H1 (cell line): ENCODE measurements around the gene COL27A1. TPM values are rescaled to one million over a fixed set of nuclear protein-coding genes. Genes with fewer than 3 reads are reported as not detected.
A peak's percentile ranks its signal among the peaks of the same experiment; 100 is the strongest.

Experiments used
- CTCF ChIA-PET: fragments of 300-600 bp; sonication (Branson Sonifier 250); formaldehyde crosslinking; loops from one replicate; lab custom pipeline; 2021; ENCODE audit not compliant: partially characterized antibody; lab: Charles Lee
- POLR2A ChIA-PET: fragments of 300-600 bp; sonication (Branson Sonifier 250); formaldehyde crosslinking; loops from one replicate; lab custom pipeline; 2021; ENCODE audit warnings: inconsistent platforms; ENCODE audit not compliant: partially characterized antibody; lab: Charles Lee
- DNase-seq, 2 experiments: peaks; one replicate each; pipeline versions ENCODE4 v3.0.0 to v3.0.0-alpha.2; 2010 to 2022; ENCODE audit warnings: low spot score in 2 of 2, low read depth in 1 of 2, mixed read lengths in 1 of 2
- FAIRE-seq: peaks from 2 replicates; lab custom pipeline; 2011; peaks lifted over from hg19 to GRCh38; lab: Jason Lieb, UNC
- H2AFZ ChIP-seq: 2 replicates; pipeline ENCODE4 v1.8.1; 2012; ENCODE audit warnings: low read length, inconsistent platforms
- H2AK5ac ChIP-seq: 2 replicates; pipeline ENCODE4 v1.6.1; 2013; ENCODE audit warnings: low read depth, low read length
- H2BK120ac ChIP-seq: replicated peaks from 2 replicates; pipeline ENCODE3; 2013; ENCODE audit warnings: low read depth, low read length, inconsistent platforms
- H2BK12ac ChIP-seq: 2 replicates; pipeline ENCODE4 v1.6.1; 2013; ENCODE audit warnings: low read depth, low read length
- H2BK15ac ChIP-seq: 2 replicates; pipeline ENCODE4 v1.6.1; 2013; ENCODE audit warnings: low read length
- H2BK20ac ChIP-seq: 2 replicates; pipeline ENCODE4 v1.6.1; 2013; ENCODE audit warnings: low read length
- H2BK5ac ChIP-seq: 2 replicates; pipeline ENCODE4 v1.6.1; 2013; ENCODE audit warnings: low read depth, low read length
- H3K14ac ChIP-seq: 2 replicates; pipeline ENCODE4 v1.6.1; 2013; ENCODE audit warnings: inconsistent platforms; ENCODE audit not compliant: insufficient read length
- H3K18ac ChIP-seq: 2 replicates; pipeline ENCODE4 v1.6.1; 2013; ENCODE audit warnings: low read length; ENCODE audit errors: extremely low read depth
- H3K23ac ChIP-seq: 2 replicates; pipeline ENCODE4 v1.6.1; 2013; ENCODE audit warnings: inconsistent platforms; ENCODE audit not compliant: insufficient read length
- H3K23me2 ChIP-seq: 2 replicates; pipeline ENCODE4 v1.6.1; 2013; ENCODE audit warnings: low read depth, low read length
- H3K27ac ChIP-seq: 2 replicates; pipeline ENCODE4 v1.6.1; 2011; ENCODE audit warnings: low read depth, low read length, inconsistent platforms
- H3K27me3 ChIP-seq, 4 experiments: replicated peaks in 1 of 4; 1 replicate in 1 of 4; 2 replicates in 3 of 4; pipeline versions ENCODE4 v1.6.1 to v1.8.1; 2011 to 2013; ENCODE audit warnings: low read length in 3 of 4, mild to moderate bottlenecking in 3 of 4, inconsistent platforms in 2 of 4, mixed read lengths in 2 of 4, moderate library complexity in 1 of 4; ENCODE audit not compliant: control insufficient read depth in 3 of 4, insufficient read depth in 3 of 4; ENCODE audit errors: extremely low read depth in 1 of 4
- H3K36me3 ChIP-seq, 4 experiments: 2 replicates each; pipeline versions ENCODE4 v1.6.1 to v1.8.1; 2011 to 2013; ENCODE audit warnings: mild to moderate bottlenecking in 4 of 4, low read length in 3 of 4, moderate library complexity in 2 of 4, control low read depth in 1 of 4, inconsistent platforms in 1 of 4; ENCODE audit not compliant: insufficient read depth in 4 of 4, control insufficient read depth in 2 of 4
- H3K4ac ChIP-seq: replicated peaks from 2 replicates; pipeline ENCODE3; 2013; ENCODE audit warnings: low read length, low read depth, mixed read lengths, inconsistent platforms; ENCODE audit not compliant: insufficient read length
- H3K4me1 ChIP-seq, 4 experiments: replicated peaks in 1 of 4; 1 replicate in 1 of 4; 2 replicates in 3 of 4; pipeline versions ENCODE4 v1.6.1 to v1.8.1; 2011 to 2013; ENCODE audit warnings: low read length in 3 of 4, inconsistent platforms in 2 of 4, mixed read lengths in 1 of 4; ENCODE audit not compliant: insufficient read depth in 4 of 4, control insufficient read depth in 3 of 4
- H3K4me2 ChIP-seq, 2 experiments: 2 replicates each; pipeline versions ENCODE4 v1.6.1 to v1.8.1; 2011 to 2013; ENCODE audit warnings: low read depth in 2 of 2, low read length in 2 of 2, control low read depth in 1 of 2, inconsistent platforms in 1 of 2, mild to moderate bottlenecking in 1 of 2; ENCODE audit not compliant: insufficient read depth in 1 of 2
- H3K4me3 ChIP-seq, 4 experiments: fragments of 200-600, 300-600 bp in 1 of 4; sonication (generic), shearing (Covaris generic), sonication (Bioruptor Twin) in 1 of 4; 2 replicates each; pipeline versions ENCODE4 v1.5.1 to v1.8.1; 2011 to 2016; ENCODE audit warnings: low read length in 4 of 4, low read depth in 3 of 4, control low read depth in 2 of 4, inconsistent platforms in 2 of 4, mild to moderate bottlenecking in 2 of 4, mixed read lengths in 1 of 4, moderate library complexity in 1 of 4; ENCODE audit not compliant: insufficient read depth in 2 of 4; ENCODE audit errors: extremely low read depth in 1 of 4
- H3K56ac ChIP-seq: replicated peaks from 2 replicates; pipeline ENCODE3; 2013; ENCODE audit warnings: low read depth, mild to moderate bottlenecking, mixed read lengths, low read length, inconsistent platforms; ENCODE audit not compliant: insufficient read length
- H3K79me1 ChIP-seq: 2 replicates; pipeline ENCODE4 v1.6.1; 2013; ENCODE audit warnings: low read depth, low read length, control low read depth
- H3K79me2 ChIP-seq, 2 experiments: 2 replicates each; pipeline versions ENCODE4 v1.6.1 to v1.8.1; 2012 to 2013; ENCODE audit warnings: low read length in 2 of 2, mild to moderate bottlenecking in 2 of 2, inconsistent platforms in 1 of 2; ENCODE audit not compliant: insufficient read depth in 2 of 2, control insufficient read depth in 1 of 2
- H3K9ac ChIP-seq, 4 experiments: replicated peaks in 1 of 4; 1 replicate in 1 of 4; 2 replicates in 3 of 4; pipeline versions ENCODE4 v1.6.1 to v1.8.1; 2011 to 2013; ENCODE audit warnings: low read depth in 3 of 4, low read length in 3 of 4, control low read depth in 2 of 4, mild to moderate bottlenecking in 2 of 4, moderate library complexity in 2 of 4, inconsistent platforms in 1 of 4; ENCODE audit errors: extremely low read depth in 1 of 4
- H3K9me3 ChIP-seq, 2 experiments: 2 replicates each; pipeline versions ENCODE4 v1.6.1 to v1.8.1; 2012 to 2013; ENCODE audit warnings: mild to moderate bottlenecking in 2 of 2, moderate library complexity in 2 of 2, control low read depth in 1 of 2, inconsistent platforms in 1 of 2, low read depth in 1 of 2, low read length in 1 of 2, mixed read lengths in 1 of 2; ENCODE audit not compliant: insufficient read depth in 2 of 2
- H4K20me1 ChIP-seq, 2 experiments: replicated peaks in 1 of 2; 2 replicates each; pipeline versions ENCODE3 to v1.8.1; 2011 to 2013; ENCODE audit warnings: inconsistent platforms in 2 of 2, low read length in 2 of 2, mild to moderate bottlenecking in 1 of 2; ENCODE audit not compliant: insufficient read depth in 2 of 2, control insufficient read depth in 1 of 2
- H4K5ac ChIP-seq: 2 replicates; pipeline ENCODE4 v1.6.1; 2013; ENCODE audit warnings: low read length, low read depth, mixed read lengths, inconsistent platforms; ENCODE audit not compliant: insufficient read length
- H4K8ac ChIP-seq: 2 replicates; pipeline ENCODE4 v1.8.0; 2013; ENCODE audit warnings: mild to moderate bottlenecking, moderate library complexity, low read length, inconsistent platforms; ENCODE audit not compliant: insufficient read depth; ENCODE audit errors: extremely low read depth
- H4K91ac ChIP-seq: replicated peaks from 2 replicates; pipeline ENCODE3; 2013; ENCODE audit warnings: low read length, mixed read lengths, inconsistent platforms; ENCODE audit not compliant: insufficient read length
- HDAC6 ChIP-seq: IDR thresholded peaks from one replicate; pipeline ENCODE4 v1.7.1; 2012; ENCODE audit warnings: low read depth, mild to moderate bottlenecking, inconsistent platforms, low read length, moderate library complexity
- KDM5A ChIP-seq: fragments of 200-600 bp; IDR thresholded peaks from 2 replicates; pipeline ENCODE4 v1.7.1; 2012; ENCODE audit warnings: mild to moderate bottlenecking, low read length, inconsistent platforms, mixed read lengths
- SP4 ChIP-seq: IDR thresholded peaks from 2 replicates; pipeline ENCODE4 v1.6.1; 2012; ENCODE audit warnings: low read length, inconsistent platforms
- TEAD4 ChIP-seq: IDR thresholded peaks from 2 replicates; pipeline ENCODE4 v1.6.1; 2012; ENCODE audit warnings: low read depth, low read length, inconsistent platforms, mixed read lengths
- WGBS, 2 experiments: shearing (Covaris generic) in 1 of 2; methylation state at CpG; one replicate each; pipeline versions ENCODE4 v1.1.6 to v1.1.7; 2013 to 2015; ENCODE audit warnings: low lambda C conversion rate in 2 of 2, mixed read lengths in 2 of 2, inconsistent platforms in 1 of 2, low coverage in 1 of 2, missing lambda C conversion rate in 1 of 2; ENCODE audit not compliant: insufficient replicate concordance in 2 of 2, insufficient coverage in 1 of 2, insufficient read length in 1 of 2; ENCODE audit errors: extremely low coverage in 1 of 2, missing lambda C conversion rate in 1 of 2; 5-methylcytosine and 5-hydroxymethylcytosine counted together
- polyA plus RNA-seq, 7 experiments: library from polyadenylated mRNA; depleted of rRNA in 3 of 7; stranded (reverse) in 5 of 7; unstranded in 2 of 7; fragments of >200 nt in 5 of 7; fragments of 200-250 nt in 2 of 7; gene quantifications; 1 replicate in 5 of 7; 2 replicates in 1 of 7; 4 replicates in 1 of 7; pipeline versions ENCODE4 v1.2.1 to v1.2.3, GENCODE V29; 2011 to 2013; ENCODE audit warnings: missing spikeins in 2 of 7, mixed read lengths in 2 of 7
- total RNA-seq: library from RNA; stranded (reverse); fragmentation: NEBNext Ultra II Directional; extraction: Animal tissue kit (Norgen Biotek cat#: 25700); gene quantifications from 2 replicates; pipeline ENCODE4 v1.2.1, GENCODE V29; 2021

COL27A1 gene
- total and polyA plus RNA-seq, 2 of the 8 experiments (the other 6 are each of a cell fraction or from before 2014, with no cell fraction given), result 15.1 to 22.8 TPM

- Histone ChIP-seq H4K8ac (no peak overlapping the region), H3K9ac (no peak overlapping the region), H3K4me3 (no peak overlapping the region), H3K9me3 (0 out of 4 replicates have a peak, but pooled peaks cover 0 to under 1% of the 10 kb centered on the region in 2 experiments), H3K56ac (no peak overlapping the region), H2AK5ac (no peak overlapping the region), H3K23ac (no peak overlapping the region), H3K27ac (no peak overlapping the region), H2BK15ac (no peak overlapping the region), H3K79me2 (no peaks in the 10 kb centered on the region), H3K4me1 (no peaks in the 10 kb centered on the region), H3K18ac (no peak overlapping the region), H3K14ac (no peak overlapping the region), H3K36me3 (peaks cover 0 to 18% (median 6%) of the 10 kb centered on the region in 4 experiments; a peak in 4 of 8 replicates), H2AFZ (no peak overlapping the region), H4K20me1 (peaks cover 0 to 1% of the 10 kb centered on the region in 2 experiments), H3K4me2 (no peak overlapping the region), H2BK20ac (no peak overlapping the region), H3K23me2 (no peaks in the 10 kb centered on the region), H3K79me1 (no peaks in the 10 kb centered on the region), H2BK120ac (no peak overlapping the region), H4K91ac (no peak overlapping the region), H2BK12ac (no peak overlapping the region), H3K27me3 (no peaks in the 10 kb centered on the region), H2BK5ac (no peak overlapping the region), H3K4ac (no peak overlapping the region), H4K5ac (no peak overlapping the region)
- FAIRE-seq (no peak), DNase-seq (peak in 1 of 2 experiments; percentile 37)
- TF ChIP-seq TEAD4 (no peak), KDM5A (no peak), SP4 (no peak), HDAC6 (no peak)
- POLR2A ChIA-PET, result interaction anchor here (1.5 kb wide), 1 partner anchor 9 kb away, joined by 3 read pairs; no protein-coding TSS in a partner anchor
- WGBS, 2 experiments, result 92% methylated on average over 3 of the region's 4 CpGs; no CpG with 5 or more reads in 1 of the 2 experiments
- CTCF ChIA-PET, result interaction anchor here (0.6 to 2.0 kb wide), 11 partner anchors 9 to 218 kb away, joined by 3 to 11 read pairs (median 3); no protein-coding TSS in a partner anchor
These were observed 145.0 kb downstream of the COL27A1 start for GRCh38 chr9:114300153-114300845.
